Fibroblast of villous mesenchyme (primary cell): ENCODE measurements around the gene PRKN. TPM values are rescaled to one million over a fixed set of nuclear protein-coding genes. Genes with fewer than 3 reads are reported as not detected.

Source experiments
- DNase-seq: peaks from one replicate; pipeline ENCODE4 v3.0.0-alpha.2; 2010; ENCODE audit warnings: low read depth
- H3K4me3 ChIP-seq: 2 replicates; pipeline ENCODE4 v1.5.1; 2011; ENCODE audit warnings: low read depth, mild to moderate bottlenecking, low read length
- CTCF ChIP-seq: IDR thresholded peaks from 2 replicates; pipeline ENCODE4 v1.5.1; 2012; ENCODE audit warnings: low read depth, mild to moderate bottlenecking, low read length; ENCODE audit not compliant: insufficient read depth
- total RNA-seq: library from RNA; depleted of rRNA; stranded (reverse); fragments of >200 nt; gene quantifications from 2 replicates; pipeline ENCODE4 v1.2.3, GENCODE V29; 2012

PRKN gene
- total RNA-seq, 1 donor = 2.2 TPM

- no peak for TF ChIP-seq CTCF
- no peak overlapping the region for H3K4me3 ChIP-seq
- DNase-seq = no peak
These were observed 809.4 kb downstream of the PRKN start for GRCh38 chr6:161918109-161918531.

- H3K4me3 ChIP-seq = no peak overlapping the region
- TF ChIP-seq CTCF = no peak
- DNase-seq = no peak
These were observed 809.9 kb downstream of the PRKN start for GRCh38 chr6:161917645-161918044.

GRCh38 chr6:161915456-161915964, 812.1 kb downstream of the PRKN start:
- no peak for TF ChIP-seq CTCF
- DNase-seq = no peak

DNA sequence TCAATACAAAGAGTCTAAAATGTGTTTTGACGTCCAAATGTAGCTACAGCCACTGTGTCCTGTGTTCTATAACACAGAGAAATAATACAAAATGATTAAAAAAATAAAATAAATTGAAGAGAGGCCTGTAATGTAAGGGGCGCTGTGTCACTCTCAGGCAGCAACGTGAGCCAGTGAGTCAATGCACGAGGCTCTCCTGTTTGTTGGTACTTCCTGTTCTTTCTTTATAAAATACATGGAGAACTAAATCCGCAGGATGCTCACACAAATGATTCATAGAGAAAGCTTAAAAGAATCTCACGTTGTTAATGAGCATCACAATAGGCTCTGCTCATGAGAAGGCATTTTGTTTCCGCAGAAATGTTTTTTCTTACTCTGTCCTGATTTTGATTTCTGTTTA, 818.7 kb downstream of the PRKN start:
- TF ChIP-seq CTCF = no peak
- no peak overlapping the region for H3K4me3 ChIP-seq
- DNase-seq = no peak

More at GRCh38 chr6:161915456-161915964, 812.1 kb downstream of the PRKN start:
- H3K4me3 ChIP-seq = no peak overlapping the region

DNA sequence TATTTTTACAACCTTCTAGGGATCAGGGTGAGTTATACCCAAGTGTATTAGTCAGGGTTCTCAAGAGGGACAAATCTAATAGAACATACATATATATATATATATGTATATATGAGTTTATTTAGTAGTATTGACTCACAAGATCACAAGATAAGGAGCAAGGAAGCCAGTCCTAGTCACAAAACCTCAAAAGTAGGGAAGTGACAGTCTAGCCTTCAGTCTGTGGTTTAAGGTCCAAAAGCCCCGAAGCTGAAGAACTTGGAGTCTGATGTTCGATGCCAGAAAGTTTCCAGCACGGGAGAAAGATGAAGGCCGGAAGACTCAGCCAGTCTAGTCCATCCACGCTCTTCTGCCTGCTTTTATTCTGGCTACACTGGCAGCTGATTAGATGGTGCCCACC, 821.0 kb downstream of the PRKN start:
- no peak for DNase-seq
- TF ChIP-seq CTCF = no peak
- no peak overlapping the region for H3K4me3 ChIP-seq

DNA sequence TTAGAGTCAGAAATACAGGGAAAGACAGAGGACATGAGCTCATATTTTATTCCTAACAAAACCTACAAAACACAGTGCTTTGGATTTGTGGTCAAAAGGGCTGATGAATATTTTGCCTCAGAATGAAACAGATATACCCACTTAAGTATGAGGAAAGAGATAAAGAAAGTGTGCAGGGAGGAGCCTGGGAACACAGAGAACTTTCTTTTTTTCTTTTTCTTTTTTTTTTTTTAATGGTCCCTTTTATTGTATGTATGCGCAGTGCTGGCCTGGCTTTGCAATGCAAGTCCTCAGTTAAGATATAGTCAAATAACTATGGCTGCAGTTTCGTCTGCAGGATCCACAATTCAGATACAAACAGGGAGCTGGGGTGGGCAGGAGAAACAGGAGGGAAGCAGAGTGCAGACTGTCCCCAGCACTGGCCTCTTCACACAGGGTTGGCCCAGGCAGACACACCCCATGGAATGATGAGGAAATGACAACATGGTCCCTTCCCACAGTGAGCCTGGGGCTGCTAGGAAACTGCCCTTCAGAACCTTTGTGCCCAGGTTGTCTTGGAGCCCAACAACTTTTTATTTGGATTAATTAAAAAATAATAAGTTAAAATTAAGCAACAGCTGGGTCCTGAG, 823.9 kb downstream of the PRKN start:
- TF ChIP-seq CTCF = no peak
- no peak for DNase-seq
- H3K4me3 ChIP-seq = no peak overlapping the region
